Neural cell (in vitro differentiated cells): ENCODE data around the gene FAM53A. TPM values are rescaled to one million over a fixed set of nuclear protein-coding genes. Genes with fewer than 3 reads are reported as not detected.

Experiments used
- H2AFZ ChIP-seq: fragments of 200-600, 300-800 bp; sonication (generic), shearing (Covaris generic); 2 replicates; pipeline ENCODE4 v1.6.0; 2014; ENCODE audit warnings: low read depth, mild to moderate bottlenecking, antibody characterized with exemption, low read length, moderate library complexity
- H3F3A ChIP-seq: fragments of 200-600 bp; shearing (Covaris generic); 2 replicates; pipeline ENCODE4 v1.6.1; 2016; ENCODE audit warnings: mild to moderate bottlenecking, moderate library complexity, mixed read lengths, antibody characterized with exemption, low read length; ENCODE audit not compliant: insufficient read depth, poor library complexity, severe bottlenecking
- H3K27ac ChIP-seq: fragments of 200-600, 300-800 bp; sonication (generic), shearing (Covaris generic); 2 replicates; pipeline ENCODE4 v1.5.1; 2014; ENCODE audit warnings: mild to moderate bottlenecking, low read length, moderate library complexity
- H3K27me3 ChIP-seq: fragments of 300-800, 200-600 bp; sonication (generic), shearing (Covaris generic); 2 replicates; pipeline ENCODE4 v1.6.0; 2014; ENCODE audit warnings: mild to moderate bottlenecking, low read depth, low read length, moderate library complexity; ENCODE audit not compliant: insufficient read depth
- H3K36me3 ChIP-seq: fragments of 300-800, 200-600 bp; sonication (generic), shearing (Covaris generic); 2 replicates; pipeline ENCODE4 v1.5.1; 2014; ENCODE audit warnings: mild to moderate bottlenecking, antibody characterized with exemption, low read length, moderate library complexity; ENCODE audit not compliant: insufficient read depth
- H3K4me2 ChIP-seq: fragments of 300-800, 200-600 bp; sonication (generic), shearing (Covaris generic); 2 replicates; pipeline ENCODE4 v1.6.0; 2014; ENCODE audit warnings: mild to moderate bottlenecking, low read length
- H3K4me3 ChIP-seq: fragments of 300-800, 200-600 bp; sonication (generic), shearing (Covaris generic); 2 replicates; pipeline ENCODE4 v1.5.1; 2014; ENCODE audit warnings: mild to moderate bottlenecking, low read length, moderate library complexity
- H3K79me2 ChIP-seq: fragments of 200-600 bp; shearing (Covaris generic); replicated peaks from 2 replicates; pipeline ENCODE4 v1.6.0; 2014; ENCODE audit warnings: mild to moderate bottlenecking, low read length, moderate library complexity; ENCODE audit not compliant: insufficient read depth
- H3K9ac ChIP-seq: fragments of 300-800, 200-600 bp; sonication (generic), shearing (Covaris generic); 2 replicates; pipeline ENCODE4 v1.6.1; 2016; ENCODE audit warnings: mild to moderate bottlenecking, low read length, mixed read lengths
- H3K9me2 ChIP-seq: fragments of 200-600 bp; shearing (Covaris generic); 2 replicates; pipeline ENCODE4 v1.6.1; 2016; ENCODE audit warnings: mild to moderate bottlenecking, low read length, mixed read lengths; ENCODE audit not compliant: insufficient read depth
- H3K9me3 ChIP-seq: fragments of 200-600, 300-800 bp; sonication (generic), shearing (Covaris generic); 2 replicates; pipeline ENCODE4 v1.6.1; 2016; ENCODE audit warnings: mild to moderate bottlenecking, mixed run types, low read length, moderate library complexity, mixed read lengths
- H4K20me1 ChIP-seq: fragments of 200-600 bp; shearing (Covaris generic); 2 replicates; pipeline ENCODE4 v1.6.1; 2016; ENCODE audit warnings: mild to moderate bottlenecking, mixed run types; ENCODE audit not compliant: insufficient read depth
- CTCF ChIP-seq: fragments of 450-650 bp; IDR thresholded peaks from 2 replicates; pipeline ENCODE4 v1.5.1; 2014; ENCODE audit warnings: antibody characterized with exemption, mild to moderate bottlenecking, moderate library complexity; ENCODE audit not compliant: poor library complexity, severe bottlenecking
- EP300 ChIP-seq: fragments of 450-650 bp; conservative IDR thresholded peaks from 2 replicates; pipeline ENCODE4 v1.6.1; 2014; ENCODE audit warnings: antibody characterized with exemption, mild to moderate bottlenecking, moderate library complexity; ENCODE audit not compliant: poor library complexity, severe bottlenecking
- EZH2 ChIP-seq: fragments of 200-600, 300-800 bp; shearing (Covaris generic), sonication (generic); IDR thresholded peaks from 2 replicates; pipeline ENCODE4 v1.6.1; 2014; ENCODE audit warnings: antibody characterized with exemption, low read length, borderline replicate concordance, mild to moderate bottlenecking; ENCODE audit not compliant: insufficient read depth, poor library complexity, severe bottlenecking
- MXI1 ChIP-seq: fragments of 450-650 bp; conservative IDR thresholded peaks from 2 replicates; pipeline ENCODE4 v1.6.1; 2014; ENCODE audit warnings: antibody characterized with exemption, mild to moderate bottlenecking; ENCODE audit not compliant: poor library complexity, severe bottlenecking
- POLR2AphosphoS5 ChIP-seq: IDR thresholded peaks from 2 replicates; pipeline ENCODE4 v1.6.1; 2012
- RAD21 ChIP-seq: fragments of 450-650 bp; conservative IDR thresholded peaks from 2 replicates; pipeline ENCODE4 v1.6.1; 2014; ENCODE audit warnings: antibody characterized with exemption, mild to moderate bottlenecking, moderate library complexity
- SMC3 ChIP-seq: fragments of 450-650 bp; conservative IDR thresholded peaks from 2 replicates; pipeline ENCODE4 v1.6.1; 2014; ENCODE audit warnings: antibody characterized with exemption, mild to moderate bottlenecking, moderate library complexity; ENCODE audit not compliant: poor library complexity
- TAF1 ChIP-seq: IDR thresholded peaks from 2 replicates; pipeline ENCODE4 v1.6.1; 2012; ENCODE audit warnings: low read depth
- polyA plus RNA-seq: library from polyadenylated mRNA; depleted of rRNA; stranded (reverse); fragments of >200 nt; gene quantifications from 2 replicates; pipeline ENCODE4 v1.2.3, GENCODE V29; 2014
- TF ChIP-seq, protein P1 (sequence below): IDR thresholded peaks from 2 replicates; pipeline ENCODE4 v1.6.1; 2012; ENCODE audit warnings: borderline replicate concordance

Gene FAM53A
- polyA plus RNA-seq, 1 donor from 2014 or later = not detected

DNA sequence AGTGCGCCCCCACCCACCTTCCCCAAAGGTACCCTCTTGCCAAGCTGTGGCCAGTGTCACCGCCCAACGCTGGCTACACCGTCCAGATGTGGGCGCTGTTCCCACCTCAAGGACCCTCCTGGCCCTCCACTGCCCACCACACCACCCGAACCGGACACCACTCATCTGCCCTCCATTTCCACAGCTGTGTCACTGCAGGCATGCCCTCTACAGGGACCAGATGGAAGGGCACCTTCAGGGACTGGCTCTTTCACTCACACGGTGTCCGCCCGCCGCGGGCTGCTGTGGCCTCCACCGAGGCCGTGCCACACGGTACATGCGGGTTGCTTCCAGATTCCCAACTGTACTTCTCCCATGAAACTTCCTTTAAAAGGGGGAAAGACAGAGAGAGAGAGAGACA, 87.7 kb downstream of the FAM53A start:
- Histone ChIP-seq H3K9me3 (peaks cover 3% of the 10 kb centered on the region), H3K4me3 (no peak overlapping the region), H3K9me2 (no peaks in the 10 kb centered on the region), H3K9ac (no peak overlapping the region), H3K79me2 (no peaks in the 10 kb centered on the region), H3K27me3 (no peaks in the 10 kb centered on the region), H3K36me3 (no peaks in the 10 kb centered on the region), H3F3A (no peaks in the 10 kb centered on the region), H3K27ac (no peak overlapping the region), H2AFZ (no peak overlapping the region), H4K20me1 (no peaks in the 10 kb centered on the region), H3K4me2 (no peak overlapping the region)
- TF ChIP-seq SMC3 (no peak), MXI1 (no peak), RAD21 (no peak), CTCF (no peak), POLR2AphosphoS5 (no peak), EZH2 (no peak), TAF1 (no peak), EP300 (no peak)
- TF ChIP-seq, protein P1, sequence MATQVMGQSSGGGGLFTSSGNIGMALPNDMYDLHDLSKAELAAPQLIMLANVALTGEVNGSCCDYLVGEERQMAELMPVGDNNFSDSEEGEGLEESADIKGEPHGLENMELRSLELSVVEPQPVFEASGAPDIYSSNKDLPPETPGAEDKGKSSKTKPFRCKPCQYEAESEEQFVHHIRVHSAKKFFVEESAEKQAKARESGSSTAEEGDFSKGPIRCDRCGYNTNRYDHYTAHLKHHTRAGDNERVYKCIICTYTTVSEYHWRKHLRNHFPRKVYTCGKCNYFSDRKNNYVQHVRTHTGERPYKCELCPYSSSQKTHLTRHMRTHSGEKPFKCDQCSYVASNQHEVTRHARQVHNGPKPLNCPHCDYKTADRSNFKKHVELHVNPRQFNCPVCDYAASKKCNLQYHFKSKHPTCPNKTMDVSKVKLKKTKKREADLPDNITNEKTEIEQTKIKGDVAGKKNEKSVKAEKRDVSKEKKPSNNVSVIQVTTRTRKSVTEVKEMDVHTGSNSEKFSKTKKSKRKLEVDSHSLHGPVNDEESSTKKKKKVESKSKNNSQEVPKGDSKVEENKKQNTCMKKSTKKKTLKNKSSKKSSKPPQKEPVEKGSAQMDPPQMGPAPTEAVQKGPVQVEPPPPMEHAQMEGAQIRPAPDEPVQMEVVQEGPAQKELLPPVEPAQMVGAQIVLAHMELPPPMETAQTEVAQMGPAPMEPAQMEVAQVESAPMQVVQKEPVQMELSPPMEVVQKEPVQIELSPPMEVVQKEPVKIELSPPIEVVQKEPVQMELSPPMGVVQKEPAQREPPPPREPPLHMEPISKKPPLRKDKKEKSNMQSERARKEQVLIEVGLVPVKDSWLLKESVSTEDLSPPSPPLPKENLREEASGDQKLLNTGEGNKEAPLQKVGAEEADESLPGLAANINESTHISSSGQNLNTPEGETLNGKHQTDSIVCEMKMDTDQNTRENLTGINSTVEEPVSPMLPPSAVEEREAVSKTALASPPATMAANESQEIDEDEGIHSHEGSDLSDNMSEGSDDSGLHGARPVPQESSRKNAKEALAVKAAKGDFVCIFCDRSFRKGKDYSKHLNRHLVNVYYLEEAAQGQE = no peak

- H3K79me2 ChIP-seq = no peaks in the 10 kb centered on the region
- H3K36me3 ChIP-seq = no peaks in the 10 kb centered on the region
- H3K4me3 ChIP-seq = no peak overlapping the region
- H2AFZ ChIP-seq = no peak overlapping the region
- no peak overlapping the region for H3K9ac ChIP-seq
- TF ChIP-seq POLR2AphosphoS5 = no peak
- no peak for TF ChIP-seq SMC3
- TF ChIP-seq, protein P1 = no peak
- TF ChIP-seq MXI1 = no peak
- TF ChIP-seq CTCF = no peak
- no peak for TF ChIP-seq EZH2
- no peak for TF ChIP-seq RAD21
- TF ChIP-seq EP300 = no peak
- TF ChIP-seq TAF1 = no peak
- H3K27ac ChIP-seq = no peak overlapping the region
- H3F3A ChIP-seq = no peaks in the 10 kb centered on the region
- H3K9me2 ChIP-seq = no peaks in the 10 kb centered on the region
- H3K27me3 ChIP-seq = no peaks in the 10 kb centered on the region
- H3K9me3 ChIP-seq = peaks cover 8% of the 10 kb centered on the region
- H4K20me1 ChIP-seq = no peaks in the 10 kb centered on the region
- no peak overlapping the region for H3K4me2 ChIP-seq
Measured at GRCh38 chr4:1595789-1596325, 88.3 kb downstream of the FAM53A start.
